SH-SY5Y (cell line): ENCODE measurements around the gene PHF8.

Source experiments
- GATA2 ChIP-seq: IDR thresholded peaks from 2 replicates; pipeline ENCODE4 v1.6.1; 2011; ENCODE audit warnings: mild to moderate bottlenecking, low read depth, low read length
- GATA3 ChIP-seq: IDR thresholded peaks from 2 replicates; pipeline ENCODE4 v1.6.1; 2011; ENCODE audit warnings: low read depth, mild to moderate bottlenecking, low read length, moderate library complexity

The PHF8 gene

GRCh38 chrX:54044126-54044876 lies at the start of gene PHF8:
Gene PHF8 (minus strand): TSS chrX:54044473. CDS start chrX:54042728, 1,745 bp downstream.
- no peak for TF ChIP-seq GATA3
- TF ChIP-seq GATA2 = no peak

GRCh38 chrX:54093571-54093970 lies 49.3 kb upstream of the PHF8 start:
- TF ChIP-seq GATA3 (no peak), GATA2 (no peak)

- TF ChIP-seq GATA3 = no peak
- no peak for TF ChIP-seq GATA2
Measured at GRCh38 chrX:54093159-54093558, 48.9 kb upstream of the PHF8 start.

GRCh38 chrX:54090880-54091279 lies 46.6 kb upstream of the PHF8 start:
- TF ChIP-seq GATA3 (no peak), GATA2 (no peak)

GRCh38 chrX:54089191-54089590 lies 44.9 kb upstream of the PHF8 start:
- no peak for TF ChIP-seq GATA3
- no peak for TF ChIP-seq GATA2

GRCh38 chrX:54087661-54088060 lies 43.4 kb upstream of the PHF8 start:
- TF ChIP-seq GATA3 (no peak), GATA2 (no peak)

GRCh38 chrX:54085666-54086065 lies 41.4 kb upstream of the PHF8 start:
- TF ChIP-seq GATA2 = no peak
- TF ChIP-seq GATA3 = no peak

- TF ChIP-seq GATA3 (no peak), GATA2 (no peak)
Measured at GRCh38 chrX:54076903-54077302, 32.6 kb upstream of the PHF8 start.

GRCh38 chrX:54074826-54075225 lies 30.6 kb upstream of the PHF8 start:
- TF ChIP-seq GATA3 (no peak), GATA2 (no peak)

GRCh38 chrX:54067766-54068165 lies 23.5 kb upstream of the PHF8 start:
- no peak for TF ChIP-seq GATA3
- no peak for TF ChIP-seq GATA2

- TF ChIP-seq GATA3 (no peak), GATA2 (no peak)
Measured at GRCh38 chrX:54066841-54067240, 22.6 kb upstream of the PHF8 start.

- TF ChIP-seq GATA3 (no peak), GATA2 (no peak)
Measured at GRCh38 chrX:54064564-54064963, 20.3 kb upstream of the PHF8 start.

- TF ChIP-seq GATA2 (no peak), GATA3 (no peak)
Measured at GRCh38 chrX:54063361-54063760, 19.1 kb upstream of the PHF8 start.

GRCh38 chrX:54049801-54050200 lies 5.5 kb upstream of the PHF8 start:
- TF ChIP-seq GATA2 (no peak), GATA3 (no peak)

- TF ChIP-seq GATA2 (no peak), GATA3 (no peak)
Measured at GRCh38 chrX:54048412-54048811, 4.1 kb upstream of the PHF8 start.
